ENCODE data around the gene ERV3-1.
"Not testable (repeated sequence)": the region's sequence is repeated elsewhere in the genome, so short reads cannot be mapped to it uniquely, and the experiment has no call there.

ERV3-1 gene

DNA sequence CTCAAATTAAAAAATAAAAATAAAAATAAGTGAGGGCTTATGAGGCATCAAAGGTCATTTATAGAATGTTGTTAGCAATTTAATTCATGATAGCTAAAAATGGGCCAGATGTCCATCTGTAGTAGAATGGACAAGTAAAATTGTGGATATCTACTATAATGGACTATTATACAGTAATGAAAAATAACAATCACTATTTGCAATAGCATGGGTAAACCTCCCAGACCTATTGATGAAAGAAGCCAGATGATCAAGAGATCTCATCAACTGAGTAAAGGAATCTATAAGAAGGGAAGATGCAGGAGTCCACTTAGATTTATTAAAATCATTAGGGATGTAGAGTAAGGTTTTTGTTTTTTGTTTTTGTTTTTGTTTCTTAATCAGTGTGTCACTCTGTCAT lies 29.0 kb upstream of the ERV3-1 start:
- DNase-seq (ENCODE audit: low read depth, low spot score); H3K9me3 ChIP-seq (ENCODE audit: control insufficient read depth, insufficient read depth, low read length); H3K4me1 ChIP-seq (ENCODE audit: control insufficient read depth, insufficient read depth, low read length); H3K27ac ChIP-seq (ENCODE audit: low read length); H3K36me3 ChIP-seq (ENCODE audit: control insufficient read depth, insufficient read depth, low read length); H3K27me3 ChIP-seq (ENCODE audit: control insufficient read depth, insufficient read depth, low read length); H3K4me3 ChIP-seq (ENCODE audit: low read length): not testable (repeated sequence)

DNA sequence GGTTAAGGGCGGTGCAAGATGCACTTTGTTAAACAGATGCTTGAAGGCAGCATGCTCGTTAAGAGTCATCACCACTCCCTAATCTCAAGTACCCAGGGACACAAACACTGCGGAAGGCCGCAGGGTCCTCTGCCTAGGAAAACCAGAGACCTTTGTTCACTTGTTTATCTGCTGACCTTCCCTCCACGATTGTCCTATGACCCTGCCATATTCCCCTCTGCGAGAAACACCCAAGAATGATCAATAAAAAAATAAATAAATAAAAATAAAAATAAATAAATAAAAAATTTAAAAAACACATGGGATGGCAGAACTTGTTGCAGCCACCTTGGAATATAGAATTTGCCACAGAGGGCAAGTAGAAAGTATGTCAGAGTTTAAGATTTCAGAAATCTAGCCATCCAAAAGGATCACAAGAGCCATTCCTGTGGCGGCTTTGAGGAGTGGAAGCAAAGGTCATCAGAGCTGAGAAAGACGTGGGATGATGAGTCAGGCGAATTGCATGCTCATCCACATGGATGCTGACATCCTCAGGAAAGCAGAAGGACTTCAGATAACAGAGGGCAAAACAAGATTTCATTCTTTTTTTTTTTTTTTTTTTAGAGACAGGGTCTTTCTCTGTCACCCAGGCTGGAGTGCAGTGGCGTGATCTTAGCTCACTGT lies 27.8 kb upstream of the ERV3-1 start:
- H3K4me1 ChIP-seq (ENCODE audit: control insufficient read depth, insufficient read depth, low read length); H3K9me3 ChIP-seq (ENCODE audit: control insufficient read depth, insufficient read depth, low read length); H3K27ac ChIP-seq (ENCODE audit: low read length); H3K36me3 ChIP-seq (ENCODE audit: control insufficient read depth, insufficient read depth, low read length); DNase-seq (ENCODE audit: low read depth, low spot score); H3K27me3 ChIP-seq (ENCODE audit: control insufficient read depth, insufficient read depth, low read length); H3K4me3 ChIP-seq (ENCODE audit: low read length): not testable (repeated sequence)
- no CpG with 5 or more reads among the region's 10 CpGs for WGBS (ENCODE audit: insufficient coverage, insufficient read length)

DNA sequence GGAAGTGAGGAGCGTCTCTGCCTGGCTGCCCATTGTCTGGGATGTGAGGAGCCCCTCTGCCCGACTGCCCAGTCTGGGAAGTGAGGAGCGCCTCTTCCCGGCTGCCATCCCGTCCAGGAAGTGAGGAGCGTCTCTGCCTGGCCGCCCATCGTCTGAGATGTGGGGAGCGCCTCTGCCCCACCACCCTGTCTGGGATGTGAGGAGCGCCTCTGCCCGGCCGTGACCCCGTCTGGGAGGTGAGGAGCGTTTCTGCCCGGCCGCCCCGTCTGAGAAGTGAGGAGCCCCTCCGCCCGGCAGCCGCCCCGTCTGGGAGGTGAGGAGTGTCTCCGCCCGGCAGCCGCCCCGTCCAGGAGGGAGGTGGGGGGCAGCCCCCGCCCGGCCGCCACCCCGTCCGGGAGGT lies 26.9 kb upstream of the ERV3-1 start:
- no CpG with 5 or more reads among the region's 30 CpGs for WGBS (ENCODE audit: insufficient coverage, insufficient read length)

DNA sequence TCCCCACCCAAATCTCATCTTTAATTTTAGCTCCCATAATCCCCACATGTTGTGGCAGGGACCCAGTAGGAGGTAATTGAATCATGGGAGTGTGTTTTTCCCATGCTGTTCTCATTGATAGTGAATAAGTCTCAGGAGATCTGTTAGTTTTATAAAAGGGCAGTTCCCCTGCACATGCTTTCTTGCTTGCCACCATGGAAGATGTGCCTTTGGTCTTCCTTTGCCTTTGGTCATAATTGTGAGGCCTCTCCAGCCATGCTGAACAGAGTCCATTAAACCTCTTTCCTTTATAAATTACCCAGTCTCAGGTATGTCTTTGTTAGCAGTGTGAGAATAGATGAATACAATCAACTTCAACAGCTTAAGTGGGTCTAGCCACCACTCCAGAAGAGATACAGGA lies 18.5 kb upstream of the ERV3-1 start:
- not testable (repeated sequence) for H3K27me3 ChIP-seq (ENCODE audit: control insufficient read depth, insufficient read depth, low read length); H3K27ac ChIP-seq (ENCODE audit: low read length); H3K4me3 ChIP-seq (ENCODE audit: low read length); H3K9me3 ChIP-seq (ENCODE audit: control insufficient read depth, insufficient read depth, low read length); H3K4me1 ChIP-seq (ENCODE audit: control insufficient read depth, insufficient read depth, low read length); DNase-seq (ENCODE audit: low read depth, low spot score); H3K36me3 ChIP-seq (ENCODE audit: control insufficient read depth, insufficient read depth, low read length)

More for the DNA sequence above, 26.9 kb upstream of the ERV3-1 start:
- H3K4me1 ChIP-seq (ENCODE audit: control insufficient read depth, insufficient read depth, low read length); DNase-seq (ENCODE audit: low read depth, low spot score); H3K36me3 ChIP-seq (ENCODE audit: control insufficient read depth, insufficient read depth, low read length); H3K9me3 ChIP-seq (ENCODE audit: control insufficient read depth, insufficient read depth, low read length); H3K27ac ChIP-seq (ENCODE audit: low read length); H3K27me3 ChIP-seq (ENCODE audit: control insufficient read depth, insufficient read depth, low read length); H3K4me3 ChIP-seq (ENCODE audit: low read length): not testable (repeated sequence)

DNA sequence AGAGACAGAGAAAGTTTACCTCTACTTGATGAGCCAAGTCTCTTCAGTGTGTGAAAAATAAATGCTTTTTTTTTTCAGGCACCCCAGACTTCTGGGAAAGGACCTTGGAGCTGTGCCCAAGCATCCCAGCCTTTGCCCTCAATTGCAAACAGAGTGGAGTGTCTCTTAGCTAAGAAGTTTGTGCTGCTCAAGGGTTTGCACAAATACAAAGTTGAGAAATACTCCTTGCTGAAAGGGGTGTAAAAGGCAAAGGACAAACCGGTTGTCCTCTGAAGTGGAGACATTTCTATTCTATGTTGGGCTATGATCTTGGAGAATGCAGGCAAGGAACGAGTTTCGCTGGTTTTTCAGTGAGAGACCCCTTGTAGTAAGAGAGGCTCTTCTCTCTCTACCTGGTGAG lies 14.5 kb upstream of the ERV3-1 start:
- not testable (repeated sequence) for H3K9me3 ChIP-seq (ENCODE audit: control insufficient read depth, insufficient read depth, low read length); H3K4me3 ChIP-seq (ENCODE audit: low read length); H3K36me3 ChIP-seq (ENCODE audit: control insufficient read depth, insufficient read depth, low read length); H3K27me3 ChIP-seq (ENCODE audit: control insufficient read depth, insufficient read depth, low read length); H3K4me1 ChIP-seq (ENCODE audit: control insufficient read depth, insufficient read depth, low read length); H3K27ac ChIP-seq (ENCODE audit: low read length); DNase-seq (ENCODE audit: low read depth, low spot score)
- WGBS (ENCODE audit: insufficient coverage, insufficient read length): no CpG with 5 or more reads among the region's 3 CpGs

DNA sequence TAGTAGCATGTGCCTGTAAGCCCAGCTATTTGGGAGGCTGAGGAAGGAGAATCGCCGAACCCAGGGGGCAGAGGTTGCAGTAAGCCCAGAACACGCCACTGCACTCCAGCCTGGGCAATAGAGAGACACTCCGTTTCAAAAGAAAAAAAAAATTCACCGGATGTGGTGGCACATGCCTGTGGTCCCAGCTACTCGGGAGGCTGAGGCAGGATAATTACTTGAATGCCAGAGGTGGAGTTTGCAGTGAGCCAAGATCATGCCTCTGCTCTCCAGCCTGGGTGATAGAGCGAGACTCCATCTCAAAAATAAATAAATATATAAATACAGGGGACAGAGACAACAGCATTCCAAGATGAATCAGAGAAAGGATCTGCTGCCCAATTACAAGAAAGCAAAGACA lies 3.4 kb upstream of the ERV3-1 start:
- H3K36me3 ChIP-seq (ENCODE audit: control insufficient read depth, insufficient read depth, low read length); H3K4me3 ChIP-seq (ENCODE audit: low read length); H3K9me3 ChIP-seq (ENCODE audit: control insufficient read depth, insufficient read depth, low read length); H3K4me1 ChIP-seq (ENCODE audit: control insufficient read depth, insufficient read depth, low read length); H3K27ac ChIP-seq (ENCODE audit: low read length); H3K27me3 ChIP-seq (ENCODE audit: control insufficient read depth, insufficient read depth, low read length); DNase-seq (ENCODE audit: low read depth, low spot score): not testable (repeated sequence)
- no CpG with 5 or more reads among the region's 7 CpGs for whole genome bisulfite sequencing (ENCODE audit: insufficient coverage, insufficient read length)

DNA sequence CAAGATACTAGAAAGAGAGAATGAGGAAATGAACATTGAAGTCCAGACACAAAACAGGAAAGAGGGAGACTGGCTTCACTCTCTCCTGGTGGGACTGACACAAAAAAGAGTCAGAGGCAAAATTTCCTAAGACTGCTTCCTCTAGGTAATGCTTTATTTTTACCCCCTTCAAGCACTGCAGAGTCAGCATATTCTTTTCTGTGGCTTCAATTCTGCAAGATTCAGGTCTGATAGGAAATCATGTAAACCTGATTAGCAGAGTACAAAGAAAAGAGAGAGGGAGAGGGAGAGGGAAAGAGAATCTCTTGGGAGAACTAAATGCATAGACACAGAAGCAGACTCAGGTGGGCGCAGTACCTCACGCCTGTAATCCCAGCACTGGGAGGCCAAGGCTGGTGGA lies 2.9 kb upstream of the ERV3-1 start:
- not testable (repeated sequence) for H3K4me3 ChIP-seq (ENCODE audit: low read length); H3K27ac ChIP-seq (ENCODE audit: low read length); H3K27me3 ChIP-seq (ENCODE audit: control insufficient read depth, insufficient read depth, low read length); DNase-seq (ENCODE audit: low read depth, low spot score); H3K36me3 ChIP-seq (ENCODE audit: control insufficient read depth, insufficient read depth, low read length); H3K9me3 ChIP-seq (ENCODE audit: control insufficient read depth, insufficient read depth, low read length); H3K4me1 ChIP-seq (ENCODE audit: control insufficient read depth, insufficient read depth, low read length)
- WGBS (ENCODE audit: insufficient coverage, insufficient read length): no CpG with 5 or more reads among the region's 2 CpGs

DNA sequence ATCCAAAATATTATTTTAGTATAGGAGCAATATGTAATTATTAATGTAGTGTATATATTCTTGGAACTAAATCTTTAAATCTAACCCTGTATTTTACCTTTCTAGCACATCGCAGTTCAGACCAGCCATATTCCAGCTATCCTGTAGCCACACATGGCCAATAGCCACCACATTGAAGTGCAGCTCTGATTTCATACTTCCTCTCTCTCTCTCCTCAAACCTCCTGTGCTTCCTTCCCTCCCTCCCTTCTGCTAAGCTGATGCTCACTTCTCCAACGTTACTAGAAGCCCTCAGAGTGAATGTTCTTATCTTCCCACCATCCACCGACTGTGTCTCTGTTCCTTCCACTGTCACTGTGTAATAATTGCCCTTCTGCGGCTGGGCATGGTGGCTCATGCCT lies 549 bp upstream of the ERV3-1 start:
- H3K9me3 ChIP-seq (ENCODE audit: control insufficient read depth, insufficient read depth, low read length); H3K4me1 ChIP-seq (ENCODE audit: control insufficient read depth, insufficient read depth, low read length); H3K27me3 ChIP-seq (ENCODE audit: control insufficient read depth, insufficient read depth, low read length); DNase-seq (ENCODE audit: low read depth, low spot score); H3K27ac ChIP-seq (ENCODE audit: low read length); H3K4me3 ChIP-seq (ENCODE audit: low read length); H3K36me3 ChIP-seq (ENCODE audit: control insufficient read depth, insufficient read depth, low read length): not testable (repeated sequence)
- no CpG with 5 or more reads among the region's 4 CpGs for WGBS (ENCODE audit: insufficient coverage, insufficient read length)

DNA sequence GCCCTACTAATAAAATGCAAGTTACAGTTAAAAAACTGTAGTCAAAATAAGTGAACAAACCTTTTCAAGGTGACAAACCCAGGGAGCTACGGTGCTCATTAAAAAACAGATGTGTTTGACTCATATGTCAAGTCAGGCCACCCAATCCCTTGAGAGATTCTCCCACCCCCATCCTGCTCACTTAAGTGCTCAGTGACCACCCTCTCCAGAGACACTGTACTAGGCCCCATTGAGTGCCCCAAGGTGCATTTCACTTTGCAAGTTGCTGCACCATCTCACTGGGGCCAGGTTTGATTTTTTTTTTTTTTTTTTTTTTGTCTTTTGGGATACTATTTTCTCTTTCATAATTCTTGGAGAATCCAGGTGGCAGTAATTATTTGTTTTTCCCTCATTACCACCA lies 1.9 kb downstream of the ERV3-1 start:
- Histone ChIP-seq H3K27ac (ENCODE audit: low read length) (no peak overlapping the region), H3K27me3 (ENCODE audit: control insufficient read depth, insufficient read depth, low read length) (no peaks in the 10 kb centered on the region), H3K4me3 (ENCODE audit: low read length) (no peak overlapping the region), H3K9me3 (ENCODE audit: control insufficient read depth, insufficient read depth, low read length) (no peaks in the 10 kb centered on the region), H3K4me1 (ENCODE audit: control insufficient read depth, insufficient read depth, low read length) (no peaks in the 10 kb centered on the region), H3K36me3 (ENCODE audit: control insufficient read depth, insufficient read depth, low read length) (no peaks in the 10 kb centered on the region)
- WGBS (ENCODE audit: insufficient coverage, insufficient read length): no CpG with 5 or more reads among the region's 1 CpG
- no peak for DNase-seq (ENCODE audit: low read depth, low spot score)

DNA sequence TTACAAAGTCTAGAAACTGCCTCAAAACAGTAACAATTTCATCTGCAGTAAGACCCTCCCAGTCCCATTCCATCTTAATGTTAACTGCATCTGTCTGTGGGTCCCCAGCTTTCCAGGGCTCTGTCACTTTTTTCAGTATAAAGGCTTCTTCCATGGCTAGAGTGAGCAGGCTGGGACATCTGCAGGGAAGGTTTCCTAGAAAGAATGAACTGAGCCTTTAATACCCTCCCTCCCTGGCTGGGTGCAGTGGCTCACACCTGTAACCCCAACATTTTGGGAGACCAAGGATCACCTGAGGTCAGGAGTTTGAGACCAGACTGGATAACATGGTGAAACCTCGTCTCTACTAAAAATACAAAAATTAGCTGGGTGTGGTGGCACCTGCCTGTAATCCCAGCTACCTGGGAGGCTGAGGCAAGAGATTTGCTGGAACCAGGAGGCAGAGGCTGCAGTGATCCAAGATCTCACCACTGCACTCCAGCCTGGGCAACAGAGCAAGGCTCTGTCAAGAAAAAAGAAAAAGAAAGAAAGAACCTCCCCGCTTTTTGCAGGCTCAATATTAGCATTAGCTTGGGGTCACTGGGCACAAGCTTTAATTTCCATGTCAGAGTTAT lies 3.4 kb downstream of the ERV3-1 start:
- H3K9me3 ChIP-seq (ENCODE audit: control insufficient read depth, insufficient read depth, low read length): no peaks in the 10 kb centered on the region
- no CpG with 5 or more reads among the region's 2 CpGs for WGBS (ENCODE audit: insufficient coverage, insufficient read length)
- no peak overlapping the region for H3K27ac ChIP-seq (ENCODE audit: low read length)
- no peaks in the 10 kb centered on the region for H3K4me1 ChIP-seq (ENCODE audit: control insufficient read depth, insufficient read depth, low read length)
- no peak for DNase-seq (ENCODE audit: low read depth, low spot score)
- no peaks in the 10 kb centered on the region for H3K27me3 ChIP-seq (ENCODE audit: control insufficient read depth, insufficient read depth, low read length)
- no peak overlapping the region for H3K4me3 ChIP-seq (ENCODE audit: low read length)
- H3K36me3 ChIP-seq (ENCODE audit: control insufficient read depth, insufficient read depth, low read length): no peaks in the 10 kb centered on the region

DNA sequence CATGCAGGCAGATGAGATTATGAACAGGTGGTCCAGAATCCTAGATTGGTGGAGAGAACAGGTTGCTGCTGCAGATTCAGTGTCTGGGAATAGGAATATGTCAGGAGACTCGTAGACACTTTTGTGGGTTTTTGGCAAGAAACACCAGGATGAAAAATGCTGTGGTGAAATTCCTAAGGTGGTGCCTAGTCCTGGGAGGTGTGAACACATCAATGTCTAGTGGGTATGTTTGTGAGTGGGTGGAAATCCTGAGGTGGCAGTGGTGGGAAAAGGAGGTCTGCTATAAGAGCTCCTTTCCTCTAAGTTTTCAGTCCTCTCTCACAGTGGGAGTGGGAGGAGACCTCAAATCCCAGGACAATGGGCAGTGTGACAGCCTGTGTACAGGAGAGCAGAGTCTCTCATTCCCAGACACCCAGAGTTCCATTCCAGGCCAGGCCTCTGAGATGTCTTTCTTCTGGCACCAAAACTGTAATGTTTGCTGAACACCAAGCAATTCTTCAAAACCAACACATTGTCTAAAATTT lies 5.1 kb downstream of the ERV3-1 start:
- H3K9me3 ChIP-seq (ENCODE audit: control insufficient read depth, insufficient read depth, low read length): no peaks in the 10 kb centered on the region
- no peaks in the 10 kb centered on the region for H3K36me3 ChIP-seq (ENCODE audit: control insufficient read depth, insufficient read depth, low read length)
- no peak overlapping the region for H3K4me3 ChIP-seq (ENCODE audit: low read length)
- WGBS (ENCODE audit: insufficient coverage, insufficient read length): no CpG with 5 or more reads among the region's 1 CpG
- H3K4me1 ChIP-seq (ENCODE audit: control insufficient read depth, insufficient read depth, low read length): no peaks in the 10 kb centered on the region
- H3K27me3 ChIP-seq (ENCODE audit: control insufficient read depth, insufficient read depth, low read length): no peaks in the 10 kb centered on the region
- no peak overlapping the region for H3K27ac ChIP-seq (ENCODE audit: low read length)
- DNase-seq (ENCODE audit: low read depth, low spot score): no peak
